Activated naive CD4-positive, alpha-beta T cell treated with anti-CD3 and anti-CD28 coated beads for 36 hours (primary cell): Measurements from ENCODE around the gene DCBLD1. TPM values are rescaled to one million over a fixed set of nuclear protein-coding genes. Genes with fewer than 3 reads are reported as not detected.

Experiments used
- CTCF ChIA-PET: fragments of 350-600 bp; sonication (Branson Sonifier 250); formaldehyde crosslinking; loops from one replicate; lab custom pipeline; 2021; ENCODE audit warnings: antibody characterized with exemption; lab: Charles Lee
- DNase-seq: peaks from one replicate; pipeline ENCODE4 v3.0.0-alpha.2; 2020
- H3K27ac Mint-ChIP-seq: one replicate; pipeline ENCODE4 v1.8.0; 2021; ENCODE audit warnings: mild to moderate bottlenecking, mixed read lengths
- H3K27me3 Mint-ChIP-seq: one replicate; pipeline ENCODE4 v1.8.0; 2021; ENCODE audit warnings: low read depth, mixed read lengths
- H3K36me3 Mint-ChIP-seq: one replicate; pipeline ENCODE4 v1.8.0; 2021; ENCODE audit warnings: low read depth, mixed read lengths
- H3K4me1 Mint-ChIP-seq: one replicate; pipeline ENCODE4 v1.8.0; 2021; ENCODE audit warnings: low read depth, mixed read lengths
- H3K4me3 Mint-ChIP-seq: one replicate; pipeline ENCODE4 v1.8.0; 2021; ENCODE audit warnings: mild to moderate bottlenecking, moderate library complexity, mixed read lengths
- H3K9me3 Mint-ChIP-seq: one replicate; pipeline ENCODE4 v1.8.0; 2021; ENCODE audit warnings: mixed read lengths
- intact Hi-C: fragments of 100-400 bp; cut with micrococcal nuclease; formaldehyde crosslinking; loops from one replicate; pipeline ENCODE4 v1.15.1; 2023
- total RNA-seq, 2 experiments: library from RNA; stranded (reverse); gene quantifications; one replicate each; pipeline ENCODE4 v1.2.3, GENCODE V29; 2021

DCBLD1 gene
- total RNA-seq, 2 experiments from 2014 or later = 1.1 to 1.4 TPM

GRCh38 chr6:117574198-117574597, 91.7 kb downstream of the DCBLD1 start:
- CTCF ChIA-PET = no interaction called here
- Mint-ChIP-seq H3K4me3 (no peak overlapping the region), H3K36me3 (peaks cover 19% of the 10 kb centered on the region), H3K27ac (no peak overlapping the region), H3K27me3 (no peaks in the 10 kb centered on the region), H3K9me3 (no peaks in the 10 kb centered on the region), H3K4me1 (peaks cover 7% of the 10 kb centered on the region)
- intact Hi-C loops = no loop called here
- no peak for DNase-seq

DNA sequence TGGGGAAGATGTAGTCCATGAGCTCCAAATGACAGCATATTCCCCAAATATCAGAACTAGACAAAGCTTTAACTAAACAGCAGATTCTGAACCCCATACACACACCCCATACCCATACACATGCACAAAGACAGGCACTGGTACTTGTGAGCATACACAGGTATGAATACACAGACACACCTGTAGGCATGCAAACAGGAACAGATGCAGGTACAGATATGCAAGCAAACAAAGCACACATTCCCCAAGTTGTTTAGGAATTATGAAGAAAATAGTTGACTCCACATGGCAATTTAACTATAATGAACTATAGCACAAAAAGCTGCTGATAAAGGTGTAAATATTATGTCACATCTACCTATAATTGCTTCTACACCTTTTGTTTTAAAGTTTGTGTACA, 103.2 kb downstream of the DCBLD1 start:
- DNase-seq = no peak
- Mint-ChIP-seq H3K4me1 (peaks cover 23% of the 10 kb centered on the region), H3K9me3 (no peaks in the 10 kb centered on the region), H3K27me3 (no peaks in the 10 kb centered on the region), H3K27ac (no peak overlapping the region), H3K4me3 (no peak overlapping the region), H3K36me3 (peaks cover 27% of the 10 kb centered on the region)
- CTCF ChIA-PET = interaction anchor here (0.6 kb wide), 1 partner anchor 223 kb away, joined by 3 read pairs; no protein-coding TSS in a partner anchor
- intact Hi-C loops = loop anchor here (2.0 kb wide), 1 partner anchor 15 kb away; no protein-coding TSS in a partner anchor

DNA sequence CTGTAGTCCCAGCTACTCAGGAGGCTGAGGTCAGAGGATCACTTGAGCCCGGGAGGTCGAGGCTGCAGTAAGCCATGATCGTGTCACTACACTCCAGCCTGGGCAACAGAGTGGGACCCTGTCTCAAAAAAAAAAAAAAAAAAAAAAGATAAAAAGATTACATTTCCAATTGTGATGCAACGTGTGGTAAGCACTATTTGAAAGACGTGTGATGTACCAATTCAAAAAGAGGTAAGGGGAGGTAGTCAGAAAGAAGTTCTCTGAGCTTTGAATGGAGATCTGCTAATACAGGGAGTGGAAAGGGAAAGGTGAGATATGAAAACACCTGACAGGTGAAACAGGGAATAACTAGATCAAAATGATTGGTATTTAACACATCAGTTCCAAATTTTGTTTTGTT, 108.0 kb downstream of the DCBLD1 start:
- intact Hi-C loops = no loop called here
- DNase-seq = no peak
- Mint-ChIP-seq H3K9me3 (no peaks in the 10 kb centered on the region), H3K4me1 (peaks cover 22% of the 10 kb centered on the region), H3K27me3 (no peaks in the 10 kb centered on the region), H3K36me3 (peaks cover 20% of the 10 kb centered on the region), H3K27ac (no peak overlapping the region), H3K4me3 (no peak overlapping the region)
- CTCF ChIA-PET = interaction anchor here (0.6 to 1.3 kb wide), 3 partner anchors 14 to 923 kb away, joined by 3 read pairs; no protein-coding TSS in a partner anchor

GRCh38 chr6:117591405-117591804, 108.9 kb downstream of the DCBLD1 start:
- no peaks in the 10 kb centered on the region for H3K27me3 Mint-ChIP-seq
- peaks cover 2% of the 10 kb centered on the region for H3K9me3 Mint-ChIP-seq
- CTCF ChIA-PET = interaction anchor here (1.1 kb wide), 1 partner anchor 13 kb away, joined by 3 read pairs; no protein-coding TSS in a partner anchor

GRCh38 chr6:117592983-117593759, 110.7 kb downstream of the DCBLD1 start:
- Mint-ChIP-seq H3K4me3 (no peak overlapping the region), H3K4me1 (peaks cover 28% of the 10 kb centered on the region), H3K27ac (no peak overlapping the region), H3K27me3 (no peaks in the 10 kb centered on the region), H3K9me3 (peaks cover 2% of the 10 kb centered on the region), H3K36me3 (peaks cover 35% of the 10 kb centered on the region)
- intact Hi-C loops = no loop called here
- no peak for DNase-seq
- CTCF ChIA-PET = no interaction called here

More at GRCh38 chr6:117591405-117591804, 108.9 kb downstream of the DCBLD1 start:
- Mint-ChIP-seq H3K36me3 (peaks cover 26% of the 10 kb centered on the region), H3K4me3 (no peak overlapping the region), H3K4me1 (peaks cover 30% of the 10 kb centered on the region), H3K27ac (no peak overlapping the region)
- intact Hi-C loops = loop anchor here (1.0 kb wide), 1 partner anchor 10 kb away; no protein-coding TSS in a partner anchor
- DNase-seq = no peak

DNA sequence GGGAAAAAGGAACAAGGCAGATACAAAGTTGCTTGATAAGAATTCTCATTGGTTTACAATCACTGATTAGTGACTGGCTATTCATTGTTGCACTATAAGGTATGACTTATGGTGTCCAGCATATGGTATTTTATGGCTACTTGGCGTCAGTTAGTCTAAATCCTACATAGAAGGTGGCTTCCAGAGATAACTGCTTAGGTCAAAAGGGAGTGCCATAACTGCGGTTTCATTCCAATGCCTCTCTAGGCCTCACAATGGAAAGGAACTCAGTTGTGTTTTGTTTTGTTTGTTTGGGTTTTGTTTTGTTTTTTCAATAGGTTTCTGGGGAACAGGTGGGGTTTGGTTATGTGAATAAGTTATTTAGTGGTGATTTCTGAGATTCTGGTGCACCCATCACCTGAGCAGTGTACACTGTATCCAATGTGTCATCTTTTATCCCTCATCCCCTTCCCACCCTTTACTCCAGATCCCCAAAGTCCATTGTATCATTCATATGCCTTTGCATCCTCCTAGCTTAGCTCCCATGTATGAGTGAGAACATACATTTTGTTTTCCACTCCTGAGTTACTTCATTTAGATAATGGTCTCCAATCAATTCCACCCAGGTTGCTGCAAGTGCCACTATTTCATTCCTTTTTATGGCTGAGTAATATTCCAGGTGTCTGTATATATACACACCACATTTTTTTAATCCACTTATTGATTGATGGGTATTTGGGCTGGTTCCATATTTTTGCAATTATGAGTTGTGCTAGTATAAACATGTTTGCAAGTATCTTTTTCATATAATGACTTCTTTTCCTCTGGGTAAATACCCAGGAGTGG, 112.8 kb downstream of the DCBLD1 start:
- Mint-ChIP-seq H3K27ac (no peak overlapping the region), H3K4me3 (no peak overlapping the region), H3K27me3 (no peaks in the 10 kb centered on the region), H3K9me3 (peaks cover 2% of the 10 kb centered on the region), H3K36me3 (peaks cover 36% of the 10 kb centered on the region), H3K4me1 (peaks cover 39% of the 10 kb centered on the region)
- intact Hi-C loops = no loop called here
- CTCF ChIA-PET = no interaction called here
- no peak for DNase-seq

DNA sequence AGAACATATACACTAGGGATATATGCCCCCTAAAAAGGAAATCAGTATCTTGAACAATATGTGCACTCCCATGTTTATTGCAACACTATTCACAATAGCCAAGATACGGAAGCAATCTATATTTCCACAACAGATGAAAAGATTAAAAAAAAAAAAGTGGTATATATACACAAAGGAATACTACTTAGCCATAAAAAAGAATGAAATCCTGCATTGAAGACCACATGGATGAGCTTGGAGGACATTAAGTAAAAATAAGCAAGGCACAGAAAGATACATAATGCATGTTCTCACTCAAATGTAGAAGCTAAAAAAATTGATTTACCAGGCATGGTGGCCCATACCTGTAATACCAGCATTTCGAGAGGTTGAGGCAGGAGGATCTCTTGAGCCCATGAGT, 115.3 kb downstream of the DCBLD1 start:
- no peak overlapping the region for H3K4me3 Mint-ChIP-seq
- no peaks in the 10 kb centered on the region for H3K27me3 Mint-ChIP-seq
- H3K9me3 Mint-ChIP-seq = peaks cover 2% of the 10 kb centered on the region
- peaks cover 38% of the 10 kb centered on the region for H3K4me1 Mint-ChIP-seq
- CTCF ChIA-PET = interaction anchor here (0.6 kb wide), 1 partner anchor 16 kb away, joined by 3 read pairs; no protein-coding TSS in a partner anchor
- H3K36me3 Mint-ChIP-seq = peaks cover 35% of the 10 kb centered on the region
- no peak for DNase-seq
- H3K27ac Mint-ChIP-seq = no peak overlapping the region
- intact Hi-C loops = no loop called here

Other genes with a start within 250 kb of the DCBLD1 start
- gene VGLL2, start 217.1 kb upstream of the DCBLD1 start, total RNA-seq = not detected
- not detected for gene ROS1, start 56.7 kb upstream of the DCBLD1 start, total RNA-seq
- gene GOPC, start 119.8 kb downstream of the DCBLD1 start, total RNA-seq = 1 to 10 TPM; 7.2 to 7.5 TPM
- 10 to 100 TPM; 24.0 to 24.1 TPM for gene NUS1, start 192.8 kb downstream of the DCBLD1 start, total RNA-seq